ENCODE measurements around the gene ANKS1A.

DNA sequence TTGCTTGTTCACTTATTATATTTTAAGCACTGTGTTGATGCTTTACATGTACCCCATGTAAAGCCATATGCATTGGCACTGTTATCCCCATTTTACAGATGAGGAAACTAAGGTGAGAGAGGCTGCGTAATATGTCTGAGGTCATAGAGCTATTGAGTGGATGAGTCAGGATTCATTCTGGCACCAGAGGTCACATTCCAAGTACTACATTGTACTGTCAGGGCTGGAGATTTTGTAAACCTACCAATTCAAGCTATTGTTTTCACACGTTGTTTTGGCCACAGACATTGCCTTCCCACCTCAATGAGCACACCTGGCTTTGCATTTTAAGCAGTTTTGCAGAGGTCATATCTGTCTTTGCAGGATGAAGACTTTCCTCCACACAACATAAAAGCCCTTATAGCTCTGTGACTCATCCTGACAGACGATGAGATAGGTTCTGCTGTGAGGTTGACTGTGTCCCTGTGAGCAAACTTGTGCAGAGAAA, 33.2 kb downstream of the ANKS1A start:
- TF ChIP-seq, protein P1, sequence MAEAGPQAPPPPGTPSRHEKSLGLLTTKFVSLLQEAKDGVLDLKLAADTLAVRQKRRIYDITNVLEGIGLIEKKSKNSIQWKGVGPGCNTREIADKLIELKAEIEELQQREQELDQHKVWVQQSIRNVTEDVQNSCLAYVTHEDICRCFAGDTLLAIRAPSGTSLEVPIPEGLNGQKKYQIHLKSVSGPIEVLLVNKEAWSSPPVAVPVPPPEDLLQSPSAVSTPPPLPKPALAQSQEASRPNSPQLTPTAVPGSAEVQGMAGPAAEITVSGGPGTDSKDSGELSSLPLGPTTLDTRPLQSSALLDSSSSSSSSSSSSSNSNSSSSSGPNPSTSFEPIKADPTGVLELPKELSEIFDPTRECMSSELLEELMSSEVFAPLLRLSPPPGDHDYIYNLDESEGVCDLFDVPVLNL (CRISPR knock-in tag; IDR thresholded peaks at IDR 0.05; ENCODE audit: borderline replicate concordance, low read depth), result no peak
- TF ChIP-seq, protein P2, sequence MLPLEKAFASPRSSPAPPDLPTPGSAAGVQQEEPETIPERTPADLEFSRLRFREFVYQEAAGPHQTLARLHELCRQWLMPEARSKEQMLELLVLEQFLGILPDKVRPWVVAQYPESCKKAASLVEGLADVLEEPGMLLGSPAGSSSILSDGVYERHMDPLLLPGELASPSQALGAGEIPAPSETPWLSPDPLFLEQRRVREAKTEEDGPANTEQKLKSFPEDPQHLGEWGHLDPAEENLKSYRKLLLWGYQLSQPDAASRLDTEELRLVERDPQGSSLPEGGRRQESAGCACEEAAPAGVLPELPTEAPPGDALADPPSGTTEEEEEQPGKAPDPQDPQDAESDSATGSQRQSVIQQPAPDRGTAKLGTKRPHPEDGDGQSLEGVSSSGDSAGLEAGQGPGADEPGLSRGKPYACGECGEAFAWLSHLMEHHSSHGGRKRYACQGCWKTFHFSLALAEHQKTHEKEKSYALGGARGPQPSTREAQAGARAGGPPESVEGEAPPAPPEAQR (CRISPR knock-in tag; IDR thresholded peaks at IDR 0.05), result no peak
- TF ChIP-seq, protein P3, sequence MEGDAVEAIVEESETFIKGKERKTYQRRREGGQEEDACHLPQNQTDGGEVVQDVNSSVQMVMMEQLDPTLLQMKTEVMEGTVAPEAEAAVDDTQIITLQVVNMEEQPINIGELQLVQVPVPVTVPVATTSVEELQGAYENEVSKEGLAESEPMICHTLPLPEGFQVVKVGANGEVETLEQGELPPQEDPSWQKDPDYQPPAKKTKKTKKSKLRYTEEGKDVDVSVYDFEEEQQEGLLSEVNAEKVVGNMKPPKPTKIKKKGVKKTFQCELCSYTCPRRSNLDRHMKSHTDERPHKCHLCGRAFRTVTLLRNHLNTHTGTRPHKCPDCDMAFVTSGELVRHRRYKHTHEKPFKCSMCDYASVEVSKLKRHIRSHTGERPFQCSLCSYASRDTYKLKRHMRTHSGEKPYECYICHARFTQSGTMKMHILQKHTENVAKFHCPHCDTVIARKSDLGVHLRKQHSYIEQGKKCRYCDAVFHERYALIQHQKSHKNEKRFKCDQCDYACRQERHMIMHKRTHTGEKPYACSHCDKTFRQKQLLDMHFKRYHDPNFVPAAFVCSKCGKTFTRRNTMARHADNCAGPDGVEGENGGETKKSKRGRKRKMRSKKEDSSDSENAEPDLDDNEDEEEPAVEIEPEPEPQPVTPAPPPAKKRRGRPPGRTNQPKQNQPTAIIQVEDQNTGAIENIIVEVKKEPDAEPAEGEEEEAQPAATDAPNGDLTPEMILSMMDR (IDR thresholded peaks at IDR 0.05), result no peak
- no peak for TF ChIP-seq ZNF232 (CRISPR knock-in tag; IDR thresholded peaks at IDR 0.05)
- TF ChIP-seq, protein P4, sequence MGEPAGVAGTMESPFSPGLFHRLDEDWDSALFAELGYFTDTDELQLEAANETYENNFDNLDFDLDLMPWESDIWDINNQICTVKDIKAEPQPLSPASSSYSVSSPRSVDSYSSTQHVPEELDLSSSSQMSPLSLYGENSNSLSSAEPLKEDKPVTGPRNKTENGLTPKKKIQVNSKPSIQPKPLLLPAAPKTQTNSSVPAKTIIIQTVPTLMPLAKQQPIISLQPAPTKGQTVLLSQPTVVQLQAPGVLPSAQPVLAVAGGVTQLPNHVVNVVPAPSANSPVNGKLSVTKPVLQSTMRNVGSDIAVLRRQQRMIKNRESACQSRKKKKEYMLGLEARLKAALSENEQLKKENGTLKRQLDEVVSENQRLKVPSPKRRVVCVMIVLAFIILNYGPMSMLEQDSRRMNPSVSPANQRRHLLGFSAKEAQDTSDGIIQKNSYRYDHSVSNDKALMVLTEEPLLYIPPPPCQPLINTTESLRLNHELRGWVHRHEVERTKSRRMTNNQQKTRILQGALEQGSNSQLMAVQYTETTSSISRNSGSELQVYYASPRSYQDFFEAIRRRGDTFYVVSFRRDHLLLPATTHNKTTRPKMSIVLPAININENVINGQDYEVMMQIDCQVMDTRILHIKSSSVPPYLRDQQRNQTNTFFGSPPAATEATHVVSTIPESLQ (CRISPR knock-in tag; IDR thresholded peaks at IDR 0.05), result no peak
- TF ChIP-seq NFYB (CRISPR knock-in tag; conservative IDR thresholded peaks at IDR 0.05; ENCODE audit: low read depth), result no peak
- TF ChIP-seq, protein P5, sequence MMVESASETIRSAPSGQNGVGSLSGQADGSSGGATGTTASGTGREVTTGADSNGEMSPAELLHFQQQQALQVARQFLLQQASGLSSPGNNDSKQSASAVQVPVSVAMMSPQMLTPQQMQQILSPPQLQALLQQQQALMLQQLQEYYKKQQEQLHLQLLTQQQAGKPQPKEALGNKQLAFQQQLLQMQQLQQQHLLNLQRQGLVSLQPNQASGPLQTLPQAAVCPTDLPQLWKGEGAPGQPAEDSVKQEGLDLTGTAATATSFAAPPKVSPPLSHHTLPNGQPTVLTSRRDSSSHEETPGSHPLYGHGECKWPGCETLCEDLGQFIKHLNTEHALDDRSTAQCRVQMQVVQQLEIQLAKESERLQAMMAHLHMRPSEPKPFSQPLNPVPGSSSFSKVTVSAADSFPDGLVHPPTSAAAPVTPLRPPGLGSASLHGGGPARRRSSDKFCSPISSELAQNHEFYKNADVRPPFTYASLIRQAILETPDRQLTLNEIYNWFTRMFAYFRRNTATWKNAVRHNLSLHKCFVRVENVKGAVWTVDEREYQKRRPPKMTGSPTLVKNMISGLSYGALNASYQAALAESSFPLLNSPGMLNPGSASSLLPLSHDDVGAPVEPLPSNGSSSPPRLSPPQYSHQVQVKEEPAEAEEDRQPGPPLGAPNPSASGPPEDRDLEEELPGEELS (CRISPR knock-in tag; IDR thresholded peaks at IDR 0.05), result no peak
- TF ChIP-seq, protein P6, sequence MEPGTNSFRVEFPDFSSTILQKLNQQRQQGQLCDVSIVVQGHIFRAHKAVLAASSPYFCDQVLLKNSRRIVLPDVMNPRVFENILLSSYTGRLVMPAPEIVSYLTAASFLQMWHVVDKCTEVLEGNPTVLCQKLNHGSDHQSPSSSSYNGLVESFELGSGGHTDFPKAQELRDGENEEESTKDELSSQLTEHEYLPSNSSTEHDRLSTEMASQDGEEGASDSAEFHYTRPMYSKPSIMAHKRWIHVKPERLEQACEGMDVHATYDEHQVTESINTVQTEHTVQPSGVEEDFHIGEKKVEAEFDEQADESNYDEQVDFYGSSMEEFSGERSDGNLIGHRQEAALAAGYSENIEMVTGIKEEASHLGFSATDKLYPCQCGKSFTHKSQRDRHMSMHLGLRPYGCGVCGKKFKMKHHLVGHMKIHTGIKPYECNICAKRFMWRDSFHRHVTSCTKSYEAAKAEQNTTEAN (CRISPR knock-in tag; IDR thresholded peaks at IDR 0.05), result no peak
- TF ChIP-seq, protein P7, sequence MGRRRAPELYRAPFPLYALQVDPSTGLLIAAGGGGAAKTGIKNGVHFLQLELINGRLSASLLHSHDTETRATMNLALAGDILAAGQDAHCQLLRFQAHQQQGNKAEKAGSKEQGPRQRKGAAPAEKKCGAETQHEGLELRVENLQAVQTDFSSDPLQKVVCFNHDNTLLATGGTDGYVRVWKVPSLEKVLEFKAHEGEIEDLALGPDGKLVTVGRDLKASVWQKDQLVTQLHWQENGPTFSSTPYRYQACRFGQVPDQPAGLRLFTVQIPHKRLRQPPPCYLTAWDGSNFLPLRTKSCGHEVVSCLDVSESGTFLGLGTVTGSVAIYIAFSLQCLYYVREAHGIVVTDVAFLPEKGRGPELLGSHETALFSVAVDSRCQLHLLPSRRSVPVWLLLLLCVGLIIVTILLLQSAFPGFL (CRISPR knock-in tag; IDR thresholded peaks at IDR 0.05; ENCODE audit: borderline replicate concordance), result no peak
- TF ChIP-seq JUN (CRISPR knock-in tag; IDR thresholded peaks at IDR 0.05), result no peak
- no peak for TF ChIP-seq NFE2L1 (CRISPR knock-in tag; IDR thresholded peaks at IDR 0.05)
- no peak for TF ChIP-seq ZNF317 (CRISPR knock-in tag; IDR thresholded peaks at IDR 0.05; ENCODE audit: borderline replicate concordance, low read depth)
- no peak for TF ChIP-seq FOXK1 (CRISPR knock-in tag; IDR thresholded peaks at IDR 0.05)

Data from WTC11 (cell line).